ENCODE results near the gene STARD3NL. TPM values are rescaled to one million over a fixed set of nuclear protein-coding genes. Genes with fewer than 3 reads are reported as not detected.
"Not testable (repeated sequence)": the region's sequence is repeated elsewhere in the genome, so short reads cannot be mapped to it uniquely, and the experiment has no call there.

The STARD3NL gene
- total RNA-seq, 4 donors from 2014 or later: 29.2 to 56.1 (median 48.4) TPM

DNA sequence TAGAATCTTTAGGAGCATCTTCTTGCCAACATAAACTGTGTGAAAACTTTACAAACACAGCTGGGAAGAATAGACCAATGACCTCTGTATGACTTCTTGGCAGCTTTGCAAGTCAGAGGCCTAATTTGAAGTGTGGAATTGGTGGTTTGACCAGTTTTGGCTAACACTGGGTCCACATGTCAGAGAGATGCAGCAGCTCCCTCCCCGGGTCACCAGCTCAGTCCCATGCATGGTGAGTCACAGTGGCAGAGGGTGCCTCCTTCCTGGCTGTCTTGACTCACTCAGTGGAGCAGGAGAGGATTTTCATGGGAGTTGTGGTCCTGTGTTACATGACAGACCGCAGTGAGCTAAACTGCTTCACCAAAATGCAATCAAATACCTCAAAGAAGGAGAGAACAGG, 8.2 kb upstream of the STARD3NL start:
- intact Hi-C loops (cut with DNase I): no loop called here
- Histone ChIP-seq H3K27me3 (no peaks in the 10 kb centered on the region), H3K36me3 (no peaks in the 10 kb centered on the region), H3K9me3 (no peaks in the 10 kb centered on the region), H3K4me1 (peaks cover 0 to 15% (median 7%) of the 10 kb centered on the region in 4 donors), H3K4me3 (no peak overlapping the region), H3K27ac (replicated peaks in 1 of 4) (peak overlapping the region in 2 of 4 donors; percentile 25 to 30)
- DNase-seq (ENCODE audit: extremely low spot score): no peak
- TF ChIP-seq POLR2AphosphoS5 (IDR thresholded peaks at IDR 0.05) (peak in 1 of 2 donors; percentile 15), EP300 (IDR thresholded peaks at IDR 0.05) (no peak)
- 63% methylated on average over 2 of the region's 2 CpGs for whole genome bisulfite sequencing

- Histone ChIP-seq H3K4me3 (no peak overlapping the region), H3K36me3 (no peaks in the 10 kb centered on the region), H3K27ac (replicated peaks in 1 of 4) (no peak overlapping the region), H3K9me3 (no peaks in the 10 kb centered on the region), H3K27me3 (no peaks in the 10 kb centered on the region), H3K4me1 (peaks cover 0 to 15% (median 7%) of the 10 kb centered on the region in 4 donors)
- intact Hi-C loops (cut with DNase I): no loop called here
- TF ChIP-seq POLR2AphosphoS5 (IDR thresholded peaks at IDR 0.05) (no peak), CTCF (IDR thresholded peaks at IDR 0.05) (no peak), EP300 (IDR thresholded peaks at IDR 0.05) (no peak), POLR2A (IDR thresholded peaks at IDR 0.05; ENCODE audit: low read depth) (no peak)
- 78% methylated on average over 6 of the region's 6 CpGs for WGBS
- no peak for DNase-seq (ENCODE audit: extremely low spot score)
Observed at GRCh38 chr7:38171623-38172391, 6.2 kb upstream of the STARD3NL start.

DNA sequence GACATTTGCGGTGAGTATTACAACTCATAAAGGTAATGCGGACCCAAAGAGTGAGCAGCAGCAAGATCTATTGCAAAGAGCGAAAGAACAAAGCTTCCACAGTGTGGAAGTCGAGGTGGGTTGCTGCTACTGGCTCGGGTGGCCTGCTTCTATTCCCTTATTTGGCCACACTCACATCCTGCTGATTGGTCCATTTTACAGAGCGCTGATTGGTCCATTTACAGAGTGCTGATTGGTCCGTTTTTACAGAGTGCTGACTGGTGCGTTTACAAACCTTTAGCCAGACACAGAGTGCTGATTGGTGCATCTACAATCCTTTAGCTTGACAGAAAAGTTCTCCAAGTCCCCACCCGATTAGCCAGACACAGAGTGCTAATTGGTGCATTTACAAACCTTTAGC, 2.5 kb upstream of the STARD3NL start:
- H3K27me3 ChIP-seq; H3K4me3 ChIP-seq; DNase-seq (ENCODE audit: extremely low spot score); H3K27ac ChIP-seq (replicated peaks in 1 of 4); H3K36me3 ChIP-seq; intact Hi-C loops (cut with DNase I); H3K9me3 ChIP-seq: not testable (repeated sequence)
- WGBS: 96% methylated on average over 7 of the region's 9 CpGs
- peaks cover 11 to 24% (median 22%) of the 10 kb centered on the region in 4 donors for H3K4me1 ChIP-seq

DNA sequence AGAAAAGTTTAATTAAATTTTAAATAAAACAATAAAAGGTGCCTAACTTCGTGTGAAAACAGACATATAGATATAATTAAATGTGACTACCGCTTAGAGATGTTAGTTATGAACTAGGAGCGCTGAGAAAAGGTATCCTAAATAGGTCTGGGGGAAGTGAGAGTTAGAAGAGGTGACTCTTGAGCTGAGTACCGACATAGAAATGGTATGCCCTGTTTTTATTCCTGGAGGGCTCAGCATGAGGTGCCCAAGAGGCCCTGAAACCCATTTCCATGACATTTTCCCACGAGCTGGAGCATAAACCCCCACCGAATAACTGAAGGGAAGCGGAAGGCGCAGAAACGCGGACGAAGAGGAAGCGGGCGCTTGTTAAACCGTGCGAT, 433 bp upstream of the STARD3NL start:
- WGBS: 4% methylated on average over 15 of the region's 15 CpGs
- H3K27me3 ChIP-seq: no peaks in the 10 kb centered on the region
- intact Hi-C loops (cut with DNase I): no loop called here
- TF ChIP-seq POLR2A (IDR thresholded peaks at IDR 0.05; ENCODE audit: low read depth) (no peak), CTCF (IDR thresholded peaks at IDR 0.05) (no peak), EP300 (IDR thresholded peaks at IDR 0.05) (no peak), POLR2AphosphoS5 (IDR thresholded peaks at IDR 0.05) (no peak)
- no peaks in the 10 kb centered on the region for H3K36me3 ChIP-seq
- H3K4me1 ChIP-seq: peaks cover 15 to 43% (median 39%) of the 10 kb centered on the region in 4 donors
- H3K4me3 ChIP-seq: peak overlapping the region; percentile 74 to 92 (median 77)
- no peaks in the 10 kb centered on the region for H3K9me3 ChIP-seq
- H3K27ac ChIP-seq (replicated peaks in 1 of 4): peak overlapping the region; percentile 91 to 95 (median 92)
- DNase-seq (ENCODE audit: extremely low spot score): no peak

DNA sequence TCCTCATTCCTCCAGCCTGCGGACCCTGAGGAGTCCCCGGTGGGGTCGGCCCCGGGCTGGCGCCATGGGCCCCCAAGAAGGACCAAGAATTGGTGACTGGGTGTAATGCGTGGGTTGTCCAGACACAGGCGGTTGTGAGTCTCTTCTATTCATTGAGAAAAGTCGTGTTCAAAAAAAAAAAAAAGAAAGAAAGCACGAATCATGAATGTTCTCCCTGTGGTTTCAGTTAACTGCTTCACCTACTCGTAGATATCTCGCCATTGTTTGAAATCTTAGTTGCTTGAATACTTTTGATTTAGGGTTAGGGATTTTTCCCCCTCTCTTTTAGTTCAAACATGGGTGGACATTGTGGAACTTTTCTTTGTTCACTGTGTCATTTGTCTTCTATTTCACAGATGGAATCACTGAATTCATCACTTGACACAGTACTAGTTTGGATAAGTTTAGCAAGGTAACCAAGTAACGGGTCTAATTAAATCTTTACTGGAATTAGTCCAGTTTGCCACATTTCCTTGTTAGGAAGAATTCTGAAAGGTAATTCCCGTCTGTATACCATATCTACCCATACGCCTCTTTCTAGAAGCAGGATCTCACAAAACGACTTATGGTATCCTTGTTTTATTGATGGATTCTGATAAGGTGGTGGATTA, 775 bp downstream of the STARD3NL start:
- 5% methylated on average over 15 of the region's 15 CpGs for WGBS

More for the DNA sequence above, 775 bp downstream of the STARD3NL start:
- no peak for DNase-seq (ENCODE audit: extremely low spot score)
- TF ChIP-seq CTCF (IDR thresholded peaks at IDR 0.05) (peak in 1 of 3 experiments; percentile 33), POLR2AphosphoS5 (IDR thresholded peaks at IDR 0.05) (no peak)
- no peaks in the 10 kb centered on the region for H3K9me3 ChIP-seq
- H3K36me3 ChIP-seq: no peaks in the 10 kb centered on the region
- H3K4me3 ChIP-seq: peak overlapping the region; percentile 74 to 92 (median 77)
- H3K27me3 ChIP-seq: no peaks in the 10 kb centered on the region
- peaks cover 17 to 55% (median 51%) of the 10 kb centered on the region in 4 donors for H3K4me1 ChIP-seq
- intact Hi-C loops (cut with DNase I): no loop called here
- peak overlapping the region; percentile 91 to 95 (median 92) for H3K27ac ChIP-seq (replicated peaks in 1 of 4)
